Natural killer cell (primary cell): ENCODE results near the gene PSD. TPM values are rescaled to one million over a fixed set of nuclear protein-coding genes. Genes with fewer than 3 reads are reported as not detected.

ENCODE experiments used
- ATAC-seq, 3 donors: fragments of 150-1000 bp in 2 of 3; fragments of 200-7000 bp in 1 of 3; cut with Tn5 transposase; 1 replicate in 1 of 3; 2 replicates in 2 of 3; pipeline ENCODE4 v1.10.0; 2021; ENCODE audit warnings: mild to moderate bottlenecking in 2 of 3, moderate library complexity in 2 of 3
- DNase-seq, 2 donors: peaks; one replicate each; pipeline versions ENCODE4 v3.0.0 to v3.0.0-alpha.2; 2013 to 2021; ENCODE audit warnings: mixed read lengths in 1 of 2
- H3K27ac ChIP-seq: one replicate; pipeline ENCODE4 v1.5.1; 2013; ENCODE audit warnings: mild to moderate bottlenecking, low read length
- H3K27me3 ChIP-seq: one replicate; pipeline ENCODE4 v1.6.1; 2013; ENCODE audit warnings: low read length; ENCODE audit not compliant: control insufficient read depth, insufficient read depth
- H3K36me3 ChIP-seq: one replicate; pipeline ENCODE4 v1.6.1; 2013; ENCODE audit warnings: low read length; ENCODE audit not compliant: control insufficient read depth, insufficient read depth
- H3K4me1 ChIP-seq: one replicate; pipeline ENCODE4 v1.6.1; 2013; ENCODE audit warnings: low read length; ENCODE audit not compliant: control insufficient read depth, insufficient read depth
- H3K4me3 ChIP-seq: one replicate; pipeline ENCODE4 v1.5.1; 2013; ENCODE audit warnings: low read length
- H3K9me3 ChIP-seq: one replicate; pipeline ENCODE4 v1.6.1; 2013; ENCODE audit warnings: low read length; ENCODE audit not compliant: control insufficient read depth, insufficient read depth
- H3K27ac Mint-ChIP-seq, 2 donors: one replicate each; pipeline ENCODE4 v1.8.0; 2022; ENCODE audit warnings: mild to moderate bottlenecking in 2 of 2, mixed read lengths in 2 of 2, moderate library complexity in 1 of 2
- H3K27me3 Mint-ChIP-seq, 2 donors: one replicate each; pipeline ENCODE4 v1.8.0; 2022; ENCODE audit warnings: low read depth in 2 of 2, mixed read lengths in 2 of 2
- H3K36me3 Mint-ChIP-seq: one replicate; pipeline ENCODE4 v1.8.0; 2022; ENCODE audit warnings: mixed read lengths
- H3K4me1 Mint-ChIP-seq, 2 donors: one replicate each; pipeline ENCODE4 v1.8.0; 2022; ENCODE audit warnings: mixed read lengths in 2 of 2
- H3K4me3 Mint-ChIP-seq: one replicate; pipeline ENCODE4 v1.8.0; 2022; ENCODE audit warnings: mild to moderate bottlenecking, moderate library complexity, mixed read lengths
- H3K9me3 Mint-ChIP-seq, 2 donors: one replicate each; pipeline ENCODE4 v1.8.0; 2022; ENCODE audit warnings: mixed read lengths in 2 of 2
- CTCF ChIP-seq: fragments of 200-600 bp; IDR thresholded peaks from one replicate; pipeline ENCODE4 v1.8.0; 2022; ENCODE audit warnings: antibody characterized with exemption
- WGBS: methylation state at CpG from one replicate; pipeline ENCODE4 v1.1.7; 2013; ENCODE audit warnings: missing lambda C conversion rate; ENCODE audit not compliant: insufficient coverage; 5-methylcytosine and 5-hydroxymethylcytosine counted together
- intact Hi-C: fragments of 100-400 bp; cut with micrococcal nuclease; formaldehyde crosslinking; loops from one replicate; pipeline ENCODE4 v1.14.2; 2022
- total RNA-seq, 4 donors: library from RNA; stranded (reverse); fragments of 120-200 nt in 1 of 4; gene quantifications; one replicate each; pipeline versions ENCODE4 v1.2.3 to v1.2.4, GENCODE V29; 2013 to 2022

The PSD gene
- total RNA-seq, 3 donors from 2014 or later (not counting 1 experiment from before 2014, with no cell fraction given) = 1.9 to 2.4 (median 2.1) TPM

GRCh38 chr10:102400598-102401341 lies 17.8 kb downstream of the PSD start:
- no peak overlapping the region for H3K27ac ChIP-seq
- H3K9me3 Mint-ChIP-seq = no peaks in the 10 kb centered on the region
- WGBS = 98% methylated on average over 22 of the region's 22 CpGs
- H3K36me3 ChIP-seq = peaks cover 42% of the 10 kb centered on the region
- TF ChIP-seq CTCF = no peak
- no peaks in the 10 kb centered on the region for H3K36me3 Mint-ChIP-seq
- DNase-seq (peak in 1 of 2 donors; percentile 33), ATAC-seq (no peak)
- peak overlapping the region; percentile 42 for H3K4me3 Mint-ChIP-seq
- peaks cover 34% of the 10 kb centered on the region for H3K4me1 ChIP-seq
- no peaks in the 10 kb centered on the region for H3K27me3 Mint-ChIP-seq
- H3K4me3 ChIP-seq = no peak overlapping the region
- H3K4me1 Mint-ChIP-seq = peaks cover 13 to 27% of the 10 kb centered on the region in 2 donors
- H3K9me3 ChIP-seq = no peaks in the 10 kb centered on the region
- intact Hi-C loops = no loop called here
- peak overlapping the region in 1 of 2 donors; percentile 99 for H3K27ac Mint-ChIP-seq
- H3K27me3 ChIP-seq = no peaks in the 10 kb centered on the region

GRCh38 chr10:102400076-102400475 lies 18.5 kb downstream of the PSD start:
- no peak for ATAC-seq
- intact Hi-C loops = no loop called here
- peaks cover 16 to 32% of the 10 kb centered on the region in 2 donors for H3K4me1 Mint-ChIP-seq
- Histone ChIP-seq H3K9me3 (no peaks in the 10 kb centered on the region), H3K36me3 (peaks cover 42% of the 10 kb centered on the region), H3K27ac (peak overlapping the region; percentile 56), H3K4me3 (no peak overlapping the region), H3K27me3 (no peaks in the 10 kb centered on the region), H3K4me1 (peaks cover 38% of the 10 kb centered on the region)
- H3K36me3 Mint-ChIP-seq = no peaks in the 10 kb centered on the region
- H3K4me3 Mint-ChIP-seq = peak overlapping the region; percentile 42
- no peaks in the 10 kb centered on the region for H3K9me3 Mint-ChIP-seq
- no peaks in the 10 kb centered on the region for H3K27me3 Mint-ChIP-seq
- DNase-seq = no peak
- TF ChIP-seq CTCF = no peak
- 93% methylated on average over 17 of the region's 17 CpGs for WGBS
- peak overlapping the region; percentile 99 for H3K27ac Mint-ChIP-seq

- intact Hi-C loops = loop anchor here (2.0 to 10.0 kb wide), 2 partner anchors 169 to 245 kb away; partner anchors contain the start of gene TRIM8
- Histone ChIP-seq H3K27me3 (no peaks in the 10 kb centered on the region), H3K4me1 (peaks cover 43% of the 10 kb centered on the region), H3K9me3 (no peaks in the 10 kb centered on the region), H3K4me3 (peak overlapping the region; percentile 33), H3K27ac (peak overlapping the region; percentile 79), H3K36me3 (peaks cover 42% of the 10 kb centered on the region)
- ATAC-seq (peak; percentile 57 to 79 (median 57)), DNase-seq (peak; percentile 93 to 95)
- H3K27ac Mint-ChIP-seq = peak overlapping the region; percentile 99
- peak overlapping the region; percentile 81 for H3K4me3 Mint-ChIP-seq
- H3K27me3 Mint-ChIP-seq = no peaks in the 10 kb centered on the region
- no peaks in the 10 kb centered on the region for H3K9me3 Mint-ChIP-seq
- WGBS = 5% methylated on average over 72 of the region's 72 CpGs
- no peaks in the 10 kb centered on the region for H3K36me3 Mint-ChIP-seq
- H3K4me1 Mint-ChIP-seq = peaks cover 21 to 37% of the 10 kb centered on the region in 2 donors
- TF ChIP-seq CTCF = peak; percentile 87
Measured at GRCh38 chr10:102399217-102400021, 19.2 kb downstream of the PSD start.
